GM12878 (cell line): ENCODE data around the gene PLA2G4E. TPM values are rescaled to one million over a fixed set of nuclear protein-coding genes. Genes with fewer than 3 reads are reported as not detected.

Experiments used
- ATAC-seq: fragments of 200-7000 bp; cut with Tn5 transposase; 3 replicates; pipeline ENCODE4 v1.9.1; 2020; ENCODE audit warnings: mild to moderate bottlenecking, moderate library complexity
- BruUV-seq: library from RNA; stranded (reverse); fragments of 400-500 nt; replicated peaks from 2 replicates; lab custom pipeline; 2021; lab: Mats Ljungman, UMichigan
- CTCF ChIA-PET: fragments of 300-600 bp; sonication (Branson Sonifier 250); formaldehyde crosslinking; extraction: SDS; loops from one replicate; lab custom pipeline; 2021; ENCODE audit warnings: inconsistent platforms; lab: Yijun Ruan, JAX
- POLR2A ChIA-PET: fragments of 350-600 bp; formaldehyde crosslinking; extraction: SDS; loops from one replicate; lab custom pipeline; 2021; ENCODE audit warnings: inconsistent platforms; lab: Charles Lee
- RAD21 ChIA-PET: fragments of 300-600 bp; sonication (Branson Sonifier 250); formaldehyde crosslinking; loops from one replicate; lab custom pipeline; 2023; ENCODE audit warnings: antibody characterized with exemption; ENCODE audit not compliant: unreplicated experiment; lab: Charles Lee
- SMC1A ChIA-PET: fragments of 300-600 bp; sonication (Branson Sonifier 250); formaldehyde crosslinking; loops from one replicate; lab custom pipeline; 2023; ENCODE audit not compliant: unreplicated experiment, uncharacterized antibody; lab: Charles Lee
- DNase-seq: peaks from one replicate; pipeline ENCODE4 v3.0.0-alpha.2; 2011; ENCODE audit warnings: low read depth, low spot score
- FAIRE-seq: peaks from 3 replicates; lab custom pipeline; 2011; peaks lifted over from hg19 to GRCh38; lab: Jason Lieb, UNC
- H2AFZ ChIP-seq: 2 replicates; pipeline ENCODE4 v1.6.0; 2011; ENCODE audit warnings: low read depth, low read length, control low read depth; ENCODE audit not compliant: control insufficient read depth
- H3K27ac ChIP-seq: 2 replicates; pipeline ENCODE4 v1.5.1; 2011; ENCODE audit warnings: control low read depth; ENCODE audit not compliant: control insufficient read depth, insufficient read depth
- H3K27me3 ChIP-seq, 2 experiments: replicated peaks in 1 of 2; 2 replicates each; pipeline versions ENCODE4 v1.6.0 to v1.6.1; 2011; ENCODE audit warnings: low read length in 1 of 2; ENCODE audit not compliant: control insufficient read depth in 2 of 2, insufficient read depth in 2 of 2
- H3K36me3 ChIP-seq, 2 experiments: 2 replicates each; pipeline ENCODE4 v1.5.1; 2011; ENCODE audit warnings: low read length in 1 of 2; ENCODE audit not compliant: control insufficient read depth in 2 of 2, insufficient read depth in 2 of 2
- H3K4me1 ChIP-seq: 2 replicates; pipeline ENCODE4 v1.6.1; 2011; ENCODE audit warnings: mild to moderate bottlenecking, low read length, moderate library complexity, mixed read lengths; ENCODE audit not compliant: control insufficient read depth, insufficient read depth
- H3K4me2 ChIP-seq: 2 replicates; pipeline ENCODE4 v1.6.0; 2011; ENCODE audit warnings: control low read depth; ENCODE audit not compliant: control insufficient read depth, insufficient read depth
- H3K4me3 ChIP-seq: fragments of 200-600 bp; sonication (generic); 2 replicates; pipeline ENCODE4 v1.5.1; 2016
- H3K79me2 ChIP-seq: 2 replicates; pipeline ENCODE4 v1.6.0; 2011; ENCODE audit warnings: low read length; ENCODE audit not compliant: control insufficient read depth, insufficient read depth
- H3K9ac ChIP-seq: 2 replicates; pipeline ENCODE4 v1.8.0; 2011; ENCODE audit warnings: low read length, control low read depth, mixed read lengths; ENCODE audit not compliant: control insufficient read depth, insufficient read depth
- H3K9me3 ChIP-seq: replicated peaks from 3 replicates; pipeline ENCODE4 v1.5.1; 2011; ENCODE audit warnings: mild to moderate bottlenecking, low read length; ENCODE audit not compliant: control insufficient read depth, insufficient read depth
- H4K20me1 ChIP-seq: 2 replicates; pipeline ENCODE4 v1.6.0; 2011; ENCODE audit not compliant: control insufficient read depth, insufficient read depth
- CBFB ChIP-seq: IDR thresholded peaks from 2 replicates; pipeline ENCODE4 v1.6.1; 2016; ENCODE audit warnings: antibody characterized with exemption, low read depth
- CEBPZ ChIP-seq: fragments of 150-350 bp; IDR thresholded peaks from 2 replicates; pipeline ENCODE4 v1.6.1; 2016; ENCODE audit warnings: low read depth, low read length
- EED ChIP-seq: sonication (generic); IDR thresholded peaks from 2 replicates; pipeline ENCODE4 v1.6.1; 2016; ENCODE audit warnings: antibody characterized with exemption, low read depth
- EGR1 ChIP-seq, 2 experiments: IDR thresholded peaks; 1 replicate in 1 of 2; 2 replicates in 1 of 2; pipeline ENCODE4 v1.6.1; 2011 to 2012; ENCODE audit warnings: low read depth in 2 of 2, low read length in 2 of 2, borderline replicate concordance in 1 of 2, mild to moderate bottlenecking in 1 of 2, moderate library complexity in 1 of 2
- FOS ChIP-seq: IDR thresholded peaks from 3 replicates; pipeline ENCODE4 v1.6.1; 2011; ENCODE audit warnings: borderline replicate concordance; ENCODE audit not compliant: insufficient read length; ENCODE audit errors: extremely low read depth
- GATAD2B ChIP-seq: fragments of 450-650 bp; conservative IDR thresholded peaks from 2 replicates; pipeline ENCODE4 v1.6.1; 2017; ENCODE audit warnings: low read depth, mild to moderate bottlenecking, moderate library complexity
- MYC ChIP-seq: IDR thresholded peaks from 2 replicates; pipeline ENCODE4 v1.6.1; 2011; ENCODE audit warnings: mild to moderate bottlenecking, low read length, moderate library complexity, inconsistent platforms; ENCODE audit not compliant: insufficient read depth, insufficient replicate concordance, insufficient read length, severe bottlenecking
- NFYA ChIP-seq: IDR thresholded peaks from 2 replicates; pipeline ENCODE4 v1.6.1; 2011; ENCODE audit warnings: low read depth, mild to moderate bottlenecking, low read length, improper control_type of control experiment, borderline replicate concordance
- RCOR1 ChIP-seq: conservative IDR thresholded peaks from 2 replicates; pipeline ENCODE4 v1.6.1; 2012; ENCODE audit warnings: low read depth, low read length, improper control_type of control experiment
- WGBS: methylation state at CpG from one replicate; pipeline ENCODE4 v1.1.6; 2016; ENCODE audit warnings: low lambda C conversion rate; ENCODE audit not compliant: insufficient replicate concordance, insufficient coverage; ENCODE audit errors: missing lambda C conversion rate; 5-methylcytosine and 5-hydroxymethylcytosine counted together
- in situ Hi-C: fragments of 300-500 bp; cut with MboI; formaldehyde crosslinking; loops from 9 replicates; pipeline ENCODE4 v1.14.3; 2018; ENCODE audit warnings: mixed read lengths
- intact Hi-C: fragments of 100-400 bp; cut with micrococcal nuclease; formaldehyde crosslinking; loops from one replicate; pipeline ENCODE4 v1.14.2; 2022; ENCODE audit not compliant: unreplicated experiment
- polyA plus RNA-seq, 11 experiments: library from polyadenylated mRNA; depleted of rRNA in 4 of 11; unstranded in 6 of 11; stranded (reverse) in 5 of 11; fragments of >200 nt; fragmentation: Nextera tagmentation in 4 of 11; fragmentation: Illumina TruSeq in 1 of 11; extraction: Ambion mirVana in 4 of 11; extraction: Trizol in 1 of 11; gene quantifications; 1 replicate in 1 of 11; 2 replicates in 10 of 11; pipeline versions ENCODE4 v1.2.1 to v1.2.3, GENCODE V29; 2011 to 2016; ENCODE audit warnings: inconsistent platforms in 2 of 11, missing spikeins in 2 of 11, low read depth in 1 of 11
- total RNA-seq, 4 experiments: library from RNA; depleted of rRNA in 3 of 4; stranded (reverse); fragments of >200 nt in 3 of 4; fragmentation: Illumina TruSeq in 1 of 4; extraction: Trizol in 1 of 4; gene quantifications; 2 replicates each; pipeline versions ENCODE4 v1.2.1 to v1.2.3, GENCODE V29; 2013 to 2021
- TF ChIP-seq, protein P1 (sequence below): fragments of 450-650 bp; formaldehyde crosslinking; IDR thresholded peaks from 2 replicates; pipeline ENCODE4 v1.4.0; 2020; ENCODE audit warnings: mild to moderate bottlenecking, moderate library complexity

The PLA2G4E gene
- total and polyA plus RNA-seq, 10 of the 15 experiments (the other 5 are each of a cell fraction or from before 2014, with no cell fraction given) = 0.05 to 0.32 (median 0.06) TPM; not detected in 5

DNA sequence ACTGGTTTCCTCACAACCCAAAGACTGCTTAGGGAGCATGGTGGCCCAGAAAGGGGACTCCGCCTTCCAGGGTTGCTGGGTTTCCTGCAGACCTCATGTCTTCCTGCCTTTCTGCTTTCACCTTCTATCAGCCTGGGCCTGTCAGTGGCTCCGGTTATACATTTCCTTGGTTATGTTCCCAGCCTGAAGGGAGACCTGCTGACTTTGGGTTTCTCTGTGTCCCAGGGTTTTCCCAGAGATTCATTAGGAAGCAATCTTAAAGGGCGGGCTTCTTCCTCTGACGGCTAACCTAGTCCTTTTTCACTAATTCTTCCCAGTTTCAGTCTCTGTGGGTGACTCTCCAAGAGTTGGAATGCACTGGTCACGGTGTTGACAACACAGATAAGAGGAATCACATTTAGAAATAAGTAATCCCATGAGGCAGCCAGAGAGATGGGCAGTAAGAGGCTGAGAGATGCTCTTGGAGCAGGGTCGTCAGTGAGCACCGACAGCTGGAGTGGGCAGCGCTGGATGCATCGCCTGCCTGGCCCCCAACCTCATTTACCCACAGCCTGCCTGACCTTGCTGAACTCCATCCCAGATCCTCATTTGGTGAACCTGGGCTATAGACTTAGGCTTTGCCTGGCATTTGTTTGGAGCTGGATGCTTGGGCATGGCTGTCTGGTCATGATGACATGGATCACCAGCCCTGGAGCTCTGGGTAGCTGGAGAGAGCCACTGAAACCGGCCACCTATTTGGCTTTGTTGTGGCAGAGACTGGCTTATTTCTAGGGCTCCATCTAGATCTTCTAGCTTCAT lies 38.5 kb downstream of the PLA2G4E start (continued):
- TF ChIP-seq EGR1 (IDR thresholded peaks at IDR 0.05; ENCODE audit: borderline replicate concordance in 1 of 2, low read depth in 2 of 2, low read length in 2 of 2) = no peak
- no peak for TF ChIP-seq RCOR1
- TF ChIP-seq, protein P1, sequence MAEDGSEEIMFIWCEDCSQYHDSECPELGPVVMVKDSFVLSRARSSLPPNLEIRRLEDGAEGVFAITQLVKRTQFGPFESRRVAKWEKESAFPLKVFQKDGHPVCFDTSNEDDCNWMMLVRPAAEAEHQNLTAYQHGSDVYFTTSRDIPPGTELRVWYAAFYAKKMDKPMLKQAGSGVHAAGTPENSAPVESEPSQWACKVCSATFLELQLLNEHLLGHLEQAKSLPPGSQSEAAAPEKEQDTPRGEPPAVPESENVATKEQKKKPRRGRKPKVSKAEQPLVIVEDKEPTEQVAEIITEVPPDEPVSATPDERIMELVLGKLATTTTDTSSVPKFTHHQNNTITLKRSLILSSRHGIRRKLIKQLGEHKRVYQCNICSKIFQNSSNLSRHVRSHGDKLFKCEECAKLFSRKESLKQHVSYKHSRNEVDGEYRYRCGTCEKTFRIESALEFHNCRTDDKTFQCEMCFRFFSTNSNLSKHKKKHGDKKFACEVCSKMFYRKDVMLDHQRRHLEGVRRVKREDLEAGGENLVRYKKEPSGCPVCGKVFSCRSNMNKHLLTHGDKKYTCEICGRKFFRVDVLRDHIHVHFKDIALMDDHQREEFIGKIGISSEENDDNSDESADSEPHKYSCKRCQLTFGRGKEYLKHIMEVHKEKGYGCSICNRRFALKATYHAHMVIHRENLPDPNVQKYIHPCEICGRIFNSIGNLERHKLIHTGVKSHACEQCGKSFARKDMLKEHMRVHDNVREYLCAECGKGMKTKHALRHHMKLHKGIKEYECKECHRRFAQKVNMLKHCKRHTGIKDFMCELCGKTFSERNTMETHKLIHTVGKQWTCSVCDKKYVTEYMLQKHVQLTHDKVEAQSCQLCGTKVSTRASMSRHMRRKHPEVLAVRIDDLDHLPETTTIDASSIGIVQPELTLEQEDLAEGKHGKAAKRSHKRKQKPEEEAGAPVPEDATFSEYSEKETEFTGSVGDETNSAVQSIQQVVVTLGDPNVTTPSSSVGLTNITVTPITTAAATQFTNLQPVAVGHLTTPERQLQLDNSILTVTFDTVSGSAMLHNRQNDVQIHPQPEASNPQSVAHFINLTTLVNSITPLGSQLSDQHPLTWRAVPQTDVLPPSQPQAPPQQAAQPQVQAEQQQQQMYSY = no peak
- TF ChIP-seq, all 136 proteins: peak for 0

- FAIRE-seq (no peak), ATAC-seq (no peak), DNase-seq (no peak)
- H3K79me2 ChIP-seq = no peaks in the 10 kb centered on the region
- no peaks in the 10 kb centered on the region for H3K36me3 ChIP-seq
- H3K27ac ChIP-seq = no peak overlapping the region
- ChIA-PET RAD21 (interaction anchor here (1.0 kb wide), 1 partner anchor 9 kb away, joined by 4 read pairs; the partner anchor contains the start of gene EHD4), SMC1A (interaction anchor here (0.7 kb wide), 1 partner anchor 9 kb away, joined by 3 read pairs; no protein-coding TSS in a partner anchor), POLR2A (interaction anchor here (0.9 kb wide), 1 partner anchor 9 kb away, joined by 5 read pairs; the partner anchor contains the start of gene EHD4), CTCF (interaction anchor here (1.1 to 1.5 kb wide), 2 partner anchors 9 to 77 kb away, joined by 3 read pairs; partner anchors contain the start of gene EHD4)
- H3K9me3 ChIP-seq = no peaks in the 10 kb centered on the region
- no peaks in the 10 kb centered on the region for H3K4me1 ChIP-seq
- no peaks in the 10 kb centered on the region for H4K20me1 ChIP-seq
- BruUV-seq = no TSS peak
- H3K4me2 ChIP-seq = no peak overlapping the region
- WGBS = 51% methylated on average over 10 of the region's 10 CpGs
- intact Hi-C loops = no loop called here
- peaks cover 0 to 2% of the 10 kb centered on the region in 2 experiments; a peak in 2 of 4 replicates for H3K27me3 ChIP-seq
- H2AFZ ChIP-seq = no peak overlapping the region
- in situ Hi-C loops = no loop called here
- H3K9ac ChIP-seq = no peak overlapping the region
- TF ChIP-seq CEBPZ = no peak
- no peak for TF ChIP-seq EED
- TF ChIP-seq GATAD2B = no peak
- no peak for TF ChIP-seq NFYA
- TF ChIP-seq MYC = no peak
- no peak for TF ChIP-seq CBFB
- no peak for TF ChIP-seq FOS
- H3K4me3 ChIP-seq = no peak overlapping the region
Measured at GRCh38 chr15:41981371-41982132, 39.3 kb downstream of the PLA2G4E start.
